K562 (cell line): Measurements from ENCODE around the gene NMRAL1. TPM values are rescaled to one million over a fixed set of nuclear protein-coding genes. Genes with fewer than 3 reads are reported as not detected.

ENCODE experiments used
- CREB1 ChIP-seq, 2 experiments: sonication (generic) in 1 of 2; formaldehyde crosslinking in 1 of 2; IDR thresholded peaks; 2 replicates each; pipeline versions ENCODE4 v1.6.1 to v1.8.0; 2012 to 2022; ENCODE audit warnings: inconsistent platforms in 1 of 2, mild to moderate bottlenecking in 1 of 2, missing genetic modification reagents in 1 of 2, moderate library complexity in 1 of 2
- EWSR1 ChIP-seq: fragments of 450-650 bp; IDR thresholded peaks from 2 replicates; pipeline ENCODE4 v1.6.1; 2018; ENCODE audit warnings: borderline replicate concordance, mild to moderate bottlenecking, low read depth, moderate library complexity; ENCODE audit not compliant: partially characterized antibody
- GTF2E2 ChIP-seq: fragments of 200-800 bp; sonication (Bioruptor generic); IDR thresholded peaks from 2 replicates; pipeline ENCODE4 v1.6.1; 2016; ENCODE audit warnings: missing genetic modification characterization, missing compliant biosample characterization
- HMGN3 ChIP-seq: IDR thresholded peaks from 2 replicates; pipeline ENCODE4 v1.6.1; 2011; ENCODE audit warnings: borderline replicate concordance, low read depth, mild to moderate bottlenecking, mixed read lengths, low read length; ENCODE audit not compliant: insufficient read length; ENCODE audit errors: extremely low read depth
- NCOR1 ChIP-seq: fragments of 450-650 bp; IDR thresholded peaks from 2 replicates; pipeline ENCODE4 v1.6.1; 2016; ENCODE audit warnings: mild to moderate bottlenecking, moderate library complexity
- RBM14 ChIP-seq: fragments of 200-400 bp; formaldehyde crosslinking; IDR thresholded peaks from 2 replicates; pipeline ENCODE4 v1.6.1; 2018; ENCODE audit warnings: low read depth, mild to moderate bottlenecking, low read length, moderate library complexity, borderline replicate concordance; ENCODE audit not compliant: insufficient read depth
- SIN3A ChIP-seq, 2 experiments: fragments of 150-350 bp in 1 of 2; IDR thresholded peaks; 2 replicates each; pipeline ENCODE4 v1.6.1; 2011 to 2016; ENCODE audit warnings: borderline replicate concordance in 2 of 2, low read depth in 2 of 2, low read length in 2 of 2, mild to moderate bottlenecking in 2 of 2, moderate library complexity in 2 of 2; ENCODE audit not compliant: control insufficient read depth in 1 of 2
- SNRNP70 ChIP-seq: fragments of 200-400 bp; formaldehyde crosslinking; optimal IDR thresholded peaks from 2 replicates; pipeline ENCODE3; 2017; ENCODE audit warnings: low read depth, low read length
- SOX6 ChIP-seq: fragments of 450-650 bp; IDR thresholded peaks from 2 replicates; pipeline ENCODE4 v1.6.1; 2014; ENCODE audit warnings: mild to moderate bottlenecking
- SRSF3 ChIP-seq: fragments of 200-400 bp; formaldehyde crosslinking; IDR thresholded peaks from 2 replicates; pipeline ENCODE4 v1.6.1; 2016; ENCODE audit warnings: mild to moderate bottlenecking, low read length, moderate library complexity; ENCODE audit not compliant: insufficient read depth
- ZBTB26 ChIP-seq: fragments of 450-650 bp; formaldehyde crosslinking; IDR thresholded peaks from 2 replicates; pipeline ENCODE4 v1.4.0; 2022; ENCODE audit warnings: missing genetic modification characterization
- ZFP91 ChIP-seq: sonication (generic); formaldehyde crosslinking; IDR thresholded peaks from 2 replicates; pipeline ENCODE4 v1.8.0; 2022; ENCODE audit warnings: mild to moderate bottlenecking, missing genetic modification reagents
- ZNF124 ChIP-seq: sonication (generic); formaldehyde crosslinking; IDR thresholded peaks from 2 replicates; pipeline ENCODE4 v1.8.1; 2022; ENCODE audit warnings: missing genetic modification reagents
- ZNF780A ChIP-seq: fragments of 250-450 bp; sonication (Bioruptor Pico); IDR thresholded peaks from 2 replicates; pipeline ENCODE4 v1.5.0; 2021; ENCODE audit warnings: mild to moderate bottlenecking
- polyA plus RNA-seq, 8 experiments: library from polyadenylated mRNA; depleted of rRNA in 4 of 8; stranded (reverse) in 5 of 8; unstranded in 3 of 8; fragments of >200 nt; fragmentation: Nextera tagmentation in 2 of 8; fragmentation: Illumina TruSeq in 1 of 8; extraction: Ambion mirVana in 2 of 8; extraction: Trizol in 1 of 8; gene quantifications; 2 replicates each; pipeline versions ENCODE4 v1.2.1 to v1.2.3, GENCODE V29; 2011 to 2014; ENCODE audit warnings: inconsistent platforms in 1 of 8, missing spikeins in 1 of 8
- total RNA-seq, 7 experiments: library from RNA; depleted of rRNA in 6 of 7; stranded (reverse); fragments of >200 nt in 6 of 7; fragmentation: Illumina TruSeq in 2 of 7; extraction: Trizol in 2 of 7; gene quantifications; 2 replicates each; pipeline versions ENCODE4 v1.2.1 to v1.2.3, GENCODE V29; 2011 to 2021; ENCODE audit warnings: low replicate concordance in 1 of 7
- TF ChIP-seq, protein P1 (sequence below): fragments of 250-450 bp; sonication (Bioruptor Pico); IDR thresholded peaks from 2 replicates; pipeline ENCODE4 v1.8.0; 2022; ENCODE audit warnings: moderate library complexity, mild to moderate bottlenecking, inconsistent platforms
- TF ChIP-seq, protein P2 (sequence below): sonication (generic); formaldehyde crosslinking; IDR thresholded peaks from 2 replicates; pipeline ENCODE4 v1.9.0; 2022; ENCODE audit warnings: mild to moderate bottlenecking, missing genetic modification reagents
- TF ChIP-seq, protein P3 (sequence below): fragments of 450-650 bp; IDR thresholded peaks from 2 replicates; pipeline ENCODE4 v1.6.1; 2016; ENCODE audit warnings: antibody characterized with exemption

Gene NMRAL1
- total and polyA plus RNA-seq, 9 of the 15 experiments (the other 6 are each of a cell fraction or from before 2014, with no cell fraction given), result 6.3 to 116 (median 63.2) TPM

DNA sequence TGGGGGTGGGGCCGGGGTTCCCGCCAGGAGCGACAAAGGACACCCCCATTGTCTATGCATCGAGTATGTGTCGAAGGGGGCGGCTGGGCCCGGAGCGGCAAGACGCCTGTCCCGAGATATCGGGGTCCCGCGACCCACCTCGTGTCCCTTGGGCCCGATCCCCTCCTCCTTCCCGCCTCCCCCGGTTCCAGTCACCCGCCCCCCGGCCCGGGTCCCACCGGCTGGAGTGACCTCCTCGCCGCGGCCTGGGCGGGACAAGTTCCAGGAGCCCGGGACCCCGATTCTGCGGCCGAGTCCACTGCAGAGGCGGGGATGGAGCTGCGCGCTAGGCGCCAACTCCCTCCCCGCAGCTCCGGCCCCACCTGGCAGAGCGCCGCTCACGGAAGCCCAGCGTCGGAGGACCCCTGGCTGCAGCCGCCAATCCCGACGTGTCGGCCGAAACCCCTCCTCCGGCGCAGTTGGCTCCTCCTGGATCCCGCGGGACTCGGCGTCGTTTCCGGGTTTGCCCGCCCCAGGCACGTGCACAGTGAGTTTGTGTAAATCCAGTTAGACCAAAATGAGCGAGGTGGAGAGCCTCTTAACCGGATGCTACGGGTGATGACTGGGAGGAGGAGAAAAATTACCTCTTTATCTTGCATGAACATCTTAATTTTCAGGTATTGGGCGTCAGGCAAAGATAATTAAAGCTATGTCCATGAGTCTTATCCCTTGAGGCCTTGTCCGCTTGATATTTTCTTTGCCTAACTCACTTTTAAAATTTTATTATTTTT is at the start of gene NMRAL1 (continued):
- TF ChIP-seq, protein P1, sequence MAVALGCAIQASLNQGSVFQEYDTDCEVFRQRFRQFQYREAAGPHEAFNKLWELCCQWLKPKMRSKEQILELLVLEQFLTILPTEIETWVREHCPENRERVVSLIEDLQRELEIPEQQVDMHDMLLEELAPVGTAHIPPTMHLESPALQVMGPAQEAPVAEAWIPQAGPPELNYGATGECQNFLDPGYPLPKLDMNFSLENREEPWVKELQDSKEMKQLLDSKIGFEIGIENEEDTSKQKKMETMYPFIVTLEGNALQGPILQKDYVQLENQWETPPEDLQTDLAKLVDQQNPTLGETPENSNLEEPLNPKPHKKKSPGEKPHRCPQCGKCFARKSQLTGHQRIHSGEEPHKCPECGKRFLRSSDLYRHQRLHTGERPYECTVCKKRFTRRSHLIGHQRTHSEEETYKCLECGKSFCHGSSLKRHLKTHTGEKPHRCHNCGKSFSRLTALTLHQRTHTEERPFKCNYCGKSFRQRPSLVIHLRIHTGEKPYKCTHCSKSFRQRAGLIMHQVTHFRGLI (CRISPR knock-in tag), result no peak
- TF ChIP-seq NCOR1 (no peak; the same call in 1 of the 2 replicates), ZNF780A (no peak), GTF2E2 (tag) (peak; percentile 49; the same call in 1 of the 2 replicates), HMGN3 (peak; percentile 93), SRSF3 (no peak), ZNF124 (CRISPR knock-in tag) (no peak), SOX6 (peak; percentile 64), SIN3A (IDR thresholded peaks at IDR 0.05; ENCODE audit: borderline replicate concordance in 2 of 2, control insufficient read depth in 1 of 2, low read depth in 2 of 2, low read length in 2 of 2) (peak; percentile 47 to 71; a peak in 2 of 4 replicates), ZBTB26 (CRISPR knock-in tag) (no peak), EWSR1 (no peak), RBM14 (no peak), SNRNP70 (no peak), CREB1 (IDR thresholded peaks at IDR 0.05) (peak; percentile 57; the same call in 1 of the 2 replicates), CREB1 (CRISPR knock-in tag; IDR thresholded peaks at IDR 0.05) (peak; percentile 76), ZFP91 (CRISPR knock-in tag) (no peak)
- TF ChIP-seq, protein P2, sequence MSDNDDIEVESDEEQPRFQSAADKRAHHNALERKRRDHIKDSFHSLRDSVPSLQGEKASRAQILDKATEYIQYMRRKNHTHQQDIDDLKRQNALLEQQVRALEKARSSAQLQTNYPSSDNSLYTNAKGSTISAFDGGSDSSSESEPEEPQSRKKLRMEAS (CRISPR knock-in tag), result peak; percentile 88
- TF ChIP-seq, protein P3, sequence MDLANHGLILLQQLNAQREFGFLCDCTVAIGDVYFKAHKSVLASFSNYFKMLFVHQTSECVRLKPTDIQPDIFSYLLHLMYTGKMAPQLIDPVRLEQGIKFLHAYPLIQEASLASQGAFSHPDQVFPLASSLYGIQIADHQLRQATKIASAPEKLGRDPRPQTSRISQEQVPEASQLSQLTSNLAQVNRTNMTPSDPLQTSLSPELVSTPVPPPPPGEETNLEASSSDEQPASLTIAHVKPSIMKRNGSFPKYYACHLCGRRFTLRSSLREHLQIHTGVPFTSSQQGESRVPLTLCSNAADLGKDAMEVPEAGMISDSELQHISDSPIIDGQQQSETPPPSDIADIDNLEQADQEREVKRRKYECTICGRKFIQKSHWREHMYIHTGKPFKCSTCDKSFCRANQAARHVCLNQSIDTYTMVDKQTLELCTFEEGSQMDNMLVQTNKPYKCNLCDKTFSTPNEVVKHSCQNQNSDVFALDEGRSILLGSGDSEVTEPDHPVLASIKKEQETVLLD, result no peak
